Caco-2 (cell line): Measurements from ENCODE around the gene TEX19. TPM values are rescaled to one million over a fixed set of nuclear protein-coding genes. Genes with fewer than 3 reads are reported as not detected.

ENCODE experiments used
- BruUV-seq: library from RNA; stranded (reverse); fragments of 400-500 nt; replicated peaks from 2 replicates; lab custom pipeline; 2021; lab: Mats Ljungman, UMichigan
- CTCF ChIA-PET: fragments of 300-600 bp; sonication (Branson Sonifier 250); formaldehyde crosslinking; loops from one replicate; lab custom pipeline; 2022; ENCODE audit warnings: antibody characterized with exemption; lab: Charles Lee
- POLR2A ChIA-PET: fragments of 300-600 bp; sonication (Branson Sonifier 250); formaldehyde crosslinking; loops from one replicate; lab custom pipeline; 2022; ENCODE audit warnings: antibody characterized with exemption; lab: Charles Lee
- DNase-seq, 2 experiments: peaks; one replicate each; pipeline versions ENCODE4 v3.0.0 to v3.0.0-alpha.2; 2020 to 2022
- H3K27me3 ChIP-seq: replicated peaks from 2 replicates; pipeline ENCODE4 v1.6.0; 2011; ENCODE audit warnings: low read length; ENCODE audit not compliant: control insufficient read depth, insufficient read depth
- H3K36me3 ChIP-seq: 2 replicates; pipeline ENCODE4 v1.5.1; 2011; ENCODE audit warnings: low read length; ENCODE audit not compliant: control insufficient read depth, insufficient read depth
- H3K4me1 ChIP-seq: fragments of 250-450 bp; sonication (Bioruptor Pico); 2 replicates; pipeline ENCODE4 v1.5.1; 2020; ENCODE audit warnings: mild to moderate bottlenecking
- H3K4me3 ChIP-seq: 2 replicates; pipeline ENCODE4 v1.5.1; 2011; ENCODE audit warnings: low read depth, mild to moderate bottlenecking, control low read depth, low read length
- H3K9me3 ChIP-seq: fragments of 250-450 bp; sonication (Bioruptor Pico); 2 replicates; pipeline ENCODE4 v1.5.1; 2020; ENCODE audit warnings: mild to moderate bottlenecking, moderate library complexity
- H3K27ac Mint-ChIP-seq: one replicate; pipeline ENCODE4 v1.8.0; 2022; ENCODE audit warnings: mixed read lengths; ENCODE audit not compliant: unreplicated experiment
- H3K27me3 Mint-ChIP-seq: one replicate; pipeline ENCODE4 v1.8.0; 2022; ENCODE audit warnings: mixed read lengths; ENCODE audit not compliant: insufficient read depth, unreplicated experiment
- H3K36me3 Mint-ChIP-seq: one replicate; pipeline ENCODE4 v1.8.0; 2022; ENCODE audit warnings: mild to moderate bottlenecking, mixed read lengths; ENCODE audit not compliant: insufficient read depth, unreplicated experiment
- H3K4me1 Mint-ChIP-seq: one replicate; pipeline ENCODE4 v1.8.0; 2022; ENCODE audit warnings: low read depth, mixed read lengths; ENCODE audit not compliant: unreplicated experiment
- H3K4me3 Mint-ChIP-seq: one replicate; pipeline ENCODE4 v1.8.0; 2022; ENCODE audit warnings: mild to moderate bottlenecking, moderate library complexity, mixed read lengths; ENCODE audit not compliant: unreplicated experiment
- H3K9me3 Mint-ChIP-seq: one replicate; pipeline ENCODE4 v1.8.0; 2022; ENCODE audit warnings: mixed read lengths; ENCODE audit not compliant: unreplicated experiment
- CTCF ChIP-seq, 2 experiments: fragments of 200-600 bp in 1 of 2; IDR thresholded peaks; 1 replicate in 1 of 2; 2 replicates in 1 of 2; pipeline versions ENCODE4 v1.5.1 to v1.8.0; 2011 to 2022; ENCODE audit warnings: antibody characterized with exemption in 1 of 2, control low read depth in 1 of 2, inconsistent platforms in 1 of 2, low read depth in 1 of 2, low read length in 1 of 2, mild to moderate bottlenecking in 1 of 2, moderate library complexity in 1 of 2; ENCODE audit not compliant: insufficient read depth in 1 of 2, severe bottlenecking in 1 of 2, unreplicated experiment in 1 of 2
- intact Hi-C: fragments of 100-400 bp; cut with micrococcal nuclease; formaldehyde crosslinking; loops from one replicate; pipeline ENCODE4 v1.10.0; 2022; ENCODE audit not compliant: unreplicated experiment
- total RNA-seq: library from RNA; stranded (reverse); gene quantifications from 2 replicates; pipeline ENCODE4 v1.2.3, GENCODE V29; 2022

TEX19 gene
- total RNA-seq, 1 experiment from 2014 or later = 4.2 TPM

- no peak overlapping the region for H3K4me3 Mint-ChIP-seq
- no peak overlapping the region for H3K27ac Mint-ChIP-seq
- H3K27me3 Mint-ChIP-seq = no peaks in the 10 kb centered on the region
- Histone ChIP-seq H3K4me3 (no peak overlapping the region), H3K9me3 (no peaks in the 10 kb centered on the region), H3K4me1 (peaks cover 11% of the 10 kb centered on the region), H3K36me3 (peaks cover 1% of the 10 kb centered on the region; the same call in 1 of the 2 replicates), H3K27me3 (no peaks in the 10 kb centered on the region)
- H3K36me3 Mint-ChIP-seq = peaks cover 19% of the 10 kb centered on the region
- BruUV-seq = no TSS peak
- TF ChIP-seq CTCF (IDR thresholded peaks at IDR 0.05; ENCODE audit: insufficient read depth in 1 of 2, low read depth in 1 of 2, low read length in 1 of 2, severe bottlenecking in 1 of 2, unreplicated experiment in 1 of 2) = no peak
- POLR2A ChIA-PET = no interaction called here
- no peak for DNase-seq
- CTCF ChIA-PET = no interaction called here
- intact Hi-C loops = no loop called here
- peaks cover 17% of the 10 kb centered on the region for H3K4me1 Mint-ChIP-seq
- no peaks in the 10 kb centered on the region for H3K9me3 Mint-ChIP-seq
Measured at GRCh38 chr17:82392209-82392920, 33.3 kb downstream of the TEX19 start.

GRCh38 chr17:82392941-82393340 lies 33.9 kb downstream of the TEX19 start:
- H3K4me1 ChIP-seq = peaks cover 16% of the 10 kb centered on the region
- H3K36me3 ChIP-seq = peaks cover 1% of the 10 kb centered on the region; the same call in 1 of the 2 replicates
- no peak overlapping the region for H3K4me3 ChIP-seq
- no peak overlapping the region for H3K4me3 Mint-ChIP-seq
- H3K27me3 ChIP-seq = no peaks in the 10 kb centered on the region
- H3K27me3 Mint-ChIP-seq = no peaks in the 10 kb centered on the region
- no peaks in the 10 kb centered on the region for H3K9me3 ChIP-seq
- no peaks in the 10 kb centered on the region for H3K9me3 Mint-ChIP-seq
- intact Hi-C loops = no loop called here
- no peak for TF ChIP-seq CTCF (IDR thresholded peaks at IDR 0.05; ENCODE audit: insufficient read depth in 1 of 2, low read depth in 1 of 2, low read length in 1 of 2, severe bottlenecking in 1 of 2, unreplicated experiment in 1 of 2)
- ChIA-PET CTCF (no interaction called here), POLR2A (no interaction called here)
- no peak overlapping the region for H3K27ac Mint-ChIP-seq
- DNase-seq = no peak
- no TSS peak for BruUV-seq
- H3K36me3 Mint-ChIP-seq = peaks cover 19% of the 10 kb centered on the region
- peaks cover 17% of the 10 kb centered on the region for H3K4me1 Mint-ChIP-seq

GRCh38 chr17:82394278-82394677 lies 35.2 kb downstream of the TEX19 start:
- Mint-ChIP-seq H3K4me1 (peaks cover 17% of the 10 kb centered on the region), H3K27me3 (no peaks in the 10 kb centered on the region), H3K36me3 (peaks cover 20% of the 10 kb centered on the region), H3K27ac (no peak overlapping the region), H3K4me3 (no peak overlapping the region), H3K9me3 (no peaks in the 10 kb centered on the region)
- no peak for TF ChIP-seq CTCF (IDR thresholded peaks at IDR 0.05; ENCODE audit: insufficient read depth in 1 of 2, low read depth in 1 of 2, low read length in 1 of 2, severe bottlenecking in 1 of 2, unreplicated experiment in 1 of 2)
- Histone ChIP-seq H3K9me3 (no peaks in the 10 kb centered on the region), H3K36me3 (peaks cover 1% of the 10 kb centered on the region; the same call in 1 of the 2 replicates), H3K4me1 (peaks cover 14% of the 10 kb centered on the region), H3K27me3 (no peaks in the 10 kb centered on the region), H3K4me3 (no peak overlapping the region)
- BruUV-seq = no TSS peak
- intact Hi-C loops = no loop called here
- CTCF ChIA-PET = no interaction called here
- no peak for DNase-seq
- POLR2A ChIA-PET = no interaction called here
